ENCODE results near the gene MUS81.
A peak's percentile ranks its signal among the peaks of the same experiment; 100 is the strongest.

MUS81 gene

GRCh38 chr11:65883058-65883761 is 23.0 kb downstream of the MUS81 start:
- no peaks in the 10 kb centered on the region for H3K9me2 ChIP-seq (replicated peaks; ENCODE audit: insufficient read depth, low read length)
- no peak overlapping the region for H2AFZ ChIP-seq (ENCODE audit: low read depth, low read length, severe bottlenecking)
- no peak overlapping the region for H3K4me3 ChIP-seq (ENCODE audit: insufficient read depth, low read length, poor library complexity, severe bottlenecking)
- H3K27me3 ChIP-seq (ENCODE audit: low read length): no peaks in the 10 kb centered on the region
- 0 out of 2 replicates have a peak, but pooled peaks cover 6% of the 10 kb centered on the region for H3K79me2 ChIP-seq (ENCODE audit: insufficient read depth, low read length)
- no peak overlapping the region for H3K4me2 ChIP-seq (ENCODE audit: low read depth, low read length, poor library complexity, severe bottlenecking)
- TF ChIP-seq EZH2phosphoT487 (conservative IDR thresholded peaks at IDR 0.05; ENCODE audit: low read length): no peak
- no peak for TF ChIP-seq CTCF (IDR thresholded peaks at IDR 0.05; ENCODE audit: insufficient read depth, low read length, poor library complexity, severe bottlenecking)
- H3F3A ChIP-seq (ENCODE audit: insufficient read depth): 0 out of 2 replicates have a peak, but pooled peaks cover 7% of the 10 kb centered on the region
- no peaks in the 10 kb centered on the region for H3K36me3 ChIP-seq (ENCODE audit: low read length)
- no peak overlapping the region for H3K9ac ChIP-seq (ENCODE audit: low read length)
- H3K27ac ChIP-seq (ENCODE audit: low read depth, low read length): no peak overlapping the region
- no peaks in the 10 kb centered on the region for H3K9me3 ChIP-seq (ENCODE audit: insufficient read depth, low read length)
- H4K20me1 ChIP-seq (ENCODE audit: low read depth, low read length): no peaks in the 10 kb centered on the region

DNA sequence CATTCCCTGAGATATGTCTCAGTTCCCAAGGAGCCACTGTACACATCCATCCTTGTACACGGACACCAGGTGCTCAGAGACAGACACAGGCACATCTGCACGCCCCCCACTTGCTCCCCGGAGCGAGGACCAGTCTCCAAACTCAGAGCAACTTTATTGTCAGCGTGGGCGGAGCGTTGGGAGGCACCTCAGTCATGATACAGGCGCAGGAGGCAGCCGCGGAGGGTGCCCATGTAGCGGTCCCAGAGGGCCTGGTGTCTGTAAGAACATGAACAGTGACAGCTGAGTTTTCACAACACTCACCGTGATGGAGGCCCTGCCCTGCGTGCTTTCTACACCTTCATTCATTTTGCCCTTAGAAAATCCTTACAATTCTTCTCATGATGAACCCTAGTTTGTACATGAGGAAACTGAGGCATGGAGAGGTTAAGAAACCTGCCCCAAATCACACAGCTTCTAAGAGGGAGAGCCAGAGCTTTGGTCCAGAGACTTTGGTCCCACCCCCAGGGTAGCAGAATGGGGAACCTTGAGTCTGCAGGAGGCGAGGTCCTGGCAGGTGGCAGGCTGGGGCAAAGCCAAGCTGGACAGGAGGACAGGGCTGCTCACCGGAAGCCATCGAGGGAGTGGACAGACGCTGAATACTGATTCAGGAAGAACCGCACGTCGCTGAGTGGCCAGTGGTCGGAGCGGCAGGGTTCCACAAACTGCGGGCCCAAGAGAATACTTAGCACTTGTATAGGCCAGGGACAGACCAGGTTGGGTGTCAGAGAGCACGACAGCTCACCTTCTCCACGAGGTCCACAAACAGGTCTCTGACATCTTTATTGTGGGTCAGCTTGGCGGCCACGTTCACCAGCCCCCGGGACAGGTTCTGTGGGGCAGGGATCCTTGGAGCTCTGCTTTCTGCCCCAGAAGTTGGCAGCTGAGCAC is 23.8 kb downstream of the MUS81 start:
- Histone ChIP-seq H3K9me3 (ENCODE audit: insufficient read depth, low read length) (no peaks in the 10 kb centered on the region), H3K79me2 (ENCODE audit: insufficient read depth, low read length) (0 out of 2 replicates have a peak, but pooled peaks cover 6% of the 10 kb centered on the region), H3K9me2 (replicated peaks; ENCODE audit: insufficient read depth, low read length) (no peaks in the 10 kb centered on the region), H2AFZ (ENCODE audit: low read depth, low read length, severe bottlenecking) (no peak overlapping the region), H3K9ac (ENCODE audit: low read length) (no peak overlapping the region), H3F3A (ENCODE audit: insufficient read depth) (peaks cover 12% of the 10 kb centered on the region), H3K36me3 (ENCODE audit: low read length) (no peaks in the 10 kb centered on the region), H3K27ac (ENCODE audit: low read depth, low read length) (no peak overlapping the region), H3K4me3 (ENCODE audit: insufficient read depth, low read length, poor library complexity, severe bottlenecking) (no peak overlapping the region), H3K27me3 (ENCODE audit: low read length) (no peaks in the 10 kb centered on the region), H3K4me2 (ENCODE audit: low read depth, low read length, poor library complexity, severe bottlenecking) (no peak overlapping the region), H4K20me1 (ENCODE audit: low read depth, low read length) (no peaks in the 10 kb centered on the region)
- no peak for TF ChIP-seq EZH2phosphoT487 (conservative IDR thresholded peaks at IDR 0.05; ENCODE audit: low read length)
- no peak for TF ChIP-seq CTCF (IDR thresholded peaks at IDR 0.05; ENCODE audit: insufficient read depth, low read length, poor library complexity, severe bottlenecking)

DNA sequence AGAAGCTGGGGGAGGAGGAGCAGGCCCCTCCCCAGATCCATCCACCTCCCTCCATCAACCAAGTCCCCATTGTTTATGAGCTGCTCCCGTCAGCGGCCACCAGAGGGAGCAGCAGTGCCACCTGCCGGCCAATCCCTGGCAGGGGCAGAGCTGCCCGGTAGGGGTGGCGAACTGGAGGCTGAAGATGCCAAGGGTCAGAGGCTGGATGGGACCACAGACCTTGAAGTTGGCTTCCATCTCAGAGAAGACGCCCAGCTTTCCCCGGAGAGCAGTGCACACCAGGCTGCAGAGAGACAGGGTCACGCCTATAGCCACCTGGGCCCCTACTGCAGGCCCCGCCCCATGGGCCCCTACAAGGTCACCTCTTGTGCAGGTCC is 24.5 kb downstream of the MUS81 start:
- Histone ChIP-seq H3K9me3 (ENCODE audit: insufficient read depth, low read length) (no peaks in the 10 kb centered on the region), H3K9me2 (replicated peaks; ENCODE audit: insufficient read depth, low read length) (no peaks in the 10 kb centered on the region), H3K27ac (ENCODE audit: low read depth, low read length) (no peak overlapping the region), H4K20me1 (ENCODE audit: low read depth, low read length) (no peaks in the 10 kb centered on the region), H3K79me2 (ENCODE audit: insufficient read depth, low read length) (0 out of 2 replicates have a peak, but pooled peaks cover 6% of the 10 kb centered on the region), H3F3A (ENCODE audit: insufficient read depth) (peaks cover 19% of the 10 kb centered on the region), H3K27me3 (ENCODE audit: low read length) (no peaks in the 10 kb centered on the region), H3K4me2 (ENCODE audit: low read depth, low read length, poor library complexity, severe bottlenecking) (peak overlapping the region; percentile 9), H3K36me3 (ENCODE audit: low read length) (no peaks in the 10 kb centered on the region), H2AFZ (ENCODE audit: low read depth, low read length, severe bottlenecking) (no peak overlapping the region), H3K4me3 (ENCODE audit: insufficient read depth, low read length, poor library complexity, severe bottlenecking) (no peak overlapping the region), H3K9ac (ENCODE audit: low read length) (no peak overlapping the region; the same call in 1 of the 2 replicates)
- TF ChIP-seq EZH2phosphoT487 (conservative IDR thresholded peaks at IDR 0.05; ENCODE audit: low read length) (no peak), CTCF (IDR thresholded peaks at IDR 0.05; ENCODE audit: insufficient read depth, low read length, poor library complexity, severe bottlenecking) (peak; percentile 99)
